ENCODE measurements around the gene RPA3.

DNA sequence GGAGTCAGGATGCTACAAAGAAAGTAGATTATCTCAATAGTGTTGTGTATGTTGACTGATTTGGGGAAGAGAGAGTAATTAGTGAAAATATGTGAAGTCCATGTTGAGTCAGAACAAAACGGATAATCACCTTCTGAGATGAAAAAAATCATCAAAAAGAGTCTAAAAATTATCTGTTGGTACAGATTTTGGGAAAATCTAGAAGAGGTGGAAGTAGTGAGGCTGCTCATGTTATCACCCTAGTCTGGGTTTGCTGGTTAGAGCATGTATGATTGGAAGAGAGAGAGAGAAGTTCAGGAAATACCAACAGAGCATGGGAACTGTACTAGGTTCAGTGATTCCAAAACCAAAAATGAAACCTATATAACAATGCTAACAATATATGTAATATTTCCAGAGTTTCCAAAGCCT is 12.3 kb downstream of the RPA3 start:
- TF ChIP-seq, protein P1, sequence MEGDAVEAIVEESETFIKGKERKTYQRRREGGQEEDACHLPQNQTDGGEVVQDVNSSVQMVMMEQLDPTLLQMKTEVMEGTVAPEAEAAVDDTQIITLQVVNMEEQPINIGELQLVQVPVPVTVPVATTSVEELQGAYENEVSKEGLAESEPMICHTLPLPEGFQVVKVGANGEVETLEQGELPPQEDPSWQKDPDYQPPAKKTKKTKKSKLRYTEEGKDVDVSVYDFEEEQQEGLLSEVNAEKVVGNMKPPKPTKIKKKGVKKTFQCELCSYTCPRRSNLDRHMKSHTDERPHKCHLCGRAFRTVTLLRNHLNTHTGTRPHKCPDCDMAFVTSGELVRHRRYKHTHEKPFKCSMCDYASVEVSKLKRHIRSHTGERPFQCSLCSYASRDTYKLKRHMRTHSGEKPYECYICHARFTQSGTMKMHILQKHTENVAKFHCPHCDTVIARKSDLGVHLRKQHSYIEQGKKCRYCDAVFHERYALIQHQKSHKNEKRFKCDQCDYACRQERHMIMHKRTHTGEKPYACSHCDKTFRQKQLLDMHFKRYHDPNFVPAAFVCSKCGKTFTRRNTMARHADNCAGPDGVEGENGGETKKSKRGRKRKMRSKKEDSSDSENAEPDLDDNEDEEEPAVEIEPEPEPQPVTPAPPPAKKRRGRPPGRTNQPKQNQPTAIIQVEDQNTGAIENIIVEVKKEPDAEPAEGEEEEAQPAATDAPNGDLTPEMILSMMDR (IDR thresholded peaks at IDR 0.05), result no peak
- no peak for TF ChIP-seq POLR2A (IDR thresholded peaks at IDR 0.05)
